IMR-90 (cell line): ENCODE data around the gene SLC7A4. TPM values are rescaled to one million over a fixed set of nuclear protein-coding genes. Genes with fewer than 3 reads are reported as not detected.

Experiments used
- ATAC-seq: fragments of 200-7000 bp; cut with Tn5 transposase; 2 replicates; pipeline ENCODE4 v1.9.1; 2020; ENCODE audit warnings: low read depth, mild to moderate bottlenecking, moderate library complexity
- BruUV-seq: library from RNA; stranded (reverse); fragments of 400-500 nt; replicated peaks from 2 replicates; lab custom pipeline; 2021; lab: Mats Ljungman, UMichigan
- CTCF ChIA-PET: fragments of 300-600 bp; formaldehyde crosslinking; extraction: SDS; loops from one replicate; lab custom pipeline; 2021; ENCODE audit warnings: antibody characterized with exemption; lab: Yijun Ruan, JAX
- POLR2A ChIA-PET: fragments of 300-600 bp; sonication (Branson Sonifier 250); formaldehyde crosslinking; loops from one replicate; lab custom pipeline; 2022; ENCODE audit warnings: antibody characterized with exemption; ENCODE audit not compliant: unreplicated experiment; lab: Charles Lee
- DNase-seq: peaks from one replicate; pipeline ENCODE4 v3.0.0; 2013
- H2AFZ ChIP-seq: replicated peaks from 2 replicates; pipeline ENCODE3; 2013; ENCODE audit warnings: low read length, mild to moderate bottlenecking; ENCODE audit not compliant: poor library complexity
- H2AK5ac ChIP-seq: 2 replicates; pipeline ENCODE4 v1.6.1; 2013; ENCODE audit warnings: low read depth, low read length, inconsistent platforms
- H2AK9ac ChIP-seq: replicated peaks from 2 replicates; pipeline ENCODE3; 2013; ENCODE audit warnings: mild to moderate bottlenecking, low read depth, low read length, moderate library complexity; ENCODE audit not compliant: poor library complexity
- H2BK120ac ChIP-seq: 2 replicates; pipeline ENCODE4 v1.6.1; 2013; ENCODE audit warnings: low read depth, low read length, inconsistent platforms
- H2BK15ac ChIP-seq: 3 replicates; pipeline ENCODE4 v1.6.1; 2013; ENCODE audit warnings: low read depth, low read length, inconsistent platforms
- H2BK20ac ChIP-seq: 2 replicates; pipeline ENCODE4 v1.6.1; 2013; ENCODE audit warnings: low read depth, mild to moderate bottlenecking, inconsistent platforms, low read length, moderate library complexity
- H2BK5ac ChIP-seq: 2 replicates; pipeline ENCODE4 v1.6.1; 2013; ENCODE audit warnings: mild to moderate bottlenecking, low read depth, low read length, inconsistent platforms; ENCODE audit not compliant: poor library complexity, severe bottlenecking
- H3K14ac ChIP-seq: replicated peaks from 2 replicates; pipeline ENCODE4 v1.6.1; 2013; ENCODE audit warnings: low read depth, low read length, inconsistent platforms
- H3K18ac ChIP-seq: 2 replicates; pipeline ENCODE4 v1.6.1; 2013; ENCODE audit warnings: low read depth, low read length, control low read depth
- H3K23ac ChIP-seq: 2 replicates; pipeline ENCODE4 v1.6.1; 2013; ENCODE audit warnings: low read depth, low read length, inconsistent platforms
- H3K27ac ChIP-seq: 2 replicates; pipeline ENCODE4 v1.5.1; 2013; ENCODE audit warnings: mild to moderate bottlenecking, control low read depth, low read length; ENCODE audit not compliant: insufficient read depth
- H3K27me3 ChIP-seq: 2 replicates; pipeline ENCODE4 v1.6.1; 2013; ENCODE audit warnings: low read length; ENCODE audit not compliant: control insufficient read depth, insufficient read depth
- H3K36me3 ChIP-seq: 2 replicates; pipeline ENCODE4 v1.6.1; 2013; ENCODE audit warnings: low read length, mixed read lengths; ENCODE audit not compliant: control insufficient read depth, insufficient read depth
- H3K4ac ChIP-seq: 2 replicates; pipeline ENCODE4 v1.6.1; 2013; ENCODE audit warnings: low read depth, low read length, inconsistent platforms
- H3K4me1 ChIP-seq: 2 replicates; pipeline ENCODE4 v1.6.1; 2013; ENCODE audit warnings: low read length, mixed read lengths; ENCODE audit not compliant: control insufficient read depth, insufficient read depth
- H3K4me2 ChIP-seq: 2 replicates; pipeline ENCODE4 v1.6.1; 2013; ENCODE audit warnings: low read depth, mild to moderate bottlenecking, control low read depth, low read length, moderate library complexity
- H3K4me3 ChIP-seq: 2 replicates; pipeline ENCODE4 v1.5.1; 2013; ENCODE audit warnings: low read depth, mild to moderate bottlenecking, control low read depth, low read length, moderate library complexity; ENCODE audit not compliant: insufficient read depth
- H3K56ac ChIP-seq: 2 replicates; pipeline ENCODE4 v1.6.1; 2013; ENCODE audit warnings: low read length, inconsistent platforms; ENCODE audit not compliant: insufficient read depth; ENCODE audit errors: extremely low read depth
- H3K79me1 ChIP-seq, 2 experiments: 2 replicates each; pipeline ENCODE4 v1.6.1; 2013; ENCODE audit warnings: low read length in 2 of 2, inconsistent platforms in 1 of 2, low read depth in 1 of 2
- H3K9ac ChIP-seq: 2 replicates; pipeline ENCODE4 v1.6.1; 2013; ENCODE audit warnings: low read depth, low read length, control low read depth
- H3K9me1 ChIP-seq: 2 replicates; pipeline ENCODE4 v1.6.1; 2013; ENCODE audit warnings: low read length, inconsistent platforms; ENCODE audit not compliant: insufficient read depth
- H3K9me3 ChIP-seq: 2 replicates; pipeline ENCODE4 v1.6.1; 2013; ENCODE audit warnings: low read length; ENCODE audit not compliant: control insufficient read depth, insufficient read depth
- H4K20me1 ChIP-seq: 2 replicates; pipeline ENCODE4 v1.6.1; 2013; ENCODE audit warnings: low read length, inconsistent platforms; ENCODE audit not compliant: insufficient read depth
- H4K5ac ChIP-seq: 2 replicates; pipeline ENCODE4 v1.6.1; 2013; ENCODE audit warnings: mild to moderate bottlenecking, low read depth, low read length, control low read depth
- H4K8ac ChIP-seq, 2 experiments: 2 replicates each; pipeline ENCODE4 v1.6.1; 2013; ENCODE audit warnings: low read depth in 2 of 2, low read length in 2 of 2, control low read depth in 1 of 2, inconsistent platforms in 1 of 2
- H4K91ac ChIP-seq: 2 replicates; pipeline ENCODE4 v1.6.1; 2013; ENCODE audit warnings: low read depth, low read length, inconsistent platforms; ENCODE audit not compliant: insufficient read depth
- BHLHE40 ChIP-seq: fragments of 150-350 bp; IDR thresholded peaks from 2 replicates; pipeline ENCODE4 v1.6.1; 2016; ENCODE audit warnings: mild to moderate bottlenecking, low read depth, low read length
- CEBPB ChIP-seq: IDR thresholded peaks from 2 replicates; pipeline ENCODE4 v1.6.1; 2012; ENCODE audit warnings: low read depth, low read length, improper control_type of control experiment
- CHD1 ChIP-seq: IDR thresholded peaks from 2 replicates; pipeline ENCODE4 v1.6.1; 2012; ENCODE audit warnings: low read depth, low read length, improper control_type of control experiment
- FOS ChIP-seq: fragments of 150-350 bp; IDR thresholded peaks from 2 replicates; pipeline ENCODE4 v1.6.1; 2016; ENCODE audit warnings: low read depth, low read length
- MAFK ChIP-seq: IDR thresholded peaks from 2 replicates; pipeline ENCODE4 v1.6.1; 2012; ENCODE audit warnings: low read depth, low read length, improper control_type of control experiment
- MAZ ChIP-seq: IDR thresholded peaks from 2 replicates; pipeline ENCODE4 v1.6.1; 2012; ENCODE audit warnings: low read depth, mild to moderate bottlenecking, low read length, improper control_type of control experiment, moderate library complexity, borderline replicate concordance
- MXI1 ChIP-seq: IDR thresholded peaks from 2 replicates; pipeline ENCODE4 v1.6.1; 2012; ENCODE audit warnings: low read depth, mild to moderate bottlenecking, low read length, moderate library complexity, borderline replicate concordance
- NFE2L2 ChIP-seq: fragments of 150-350 bp; IDR thresholded peaks from 2 replicates; pipeline ENCODE4 v1.6.1; 2016; ENCODE audit warnings: low read depth, mild to moderate bottlenecking, low read length
- POLR2A ChIP-seq: IDR thresholded peaks from 2 replicates; pipeline ENCODE4 v1.6.1; 2012; ENCODE audit warnings: mild to moderate bottlenecking, low read depth, low read length
- RAD21 ChIP-seq: IDR thresholded peaks from 2 replicates; pipeline ENCODE4 v1.6.1; 2012; ENCODE audit warnings: low read length, improper control_type of control experiment
- RCOR1 ChIP-seq: IDR thresholded peaks from 2 replicates; pipeline ENCODE4 v1.6.1; 2012; ENCODE audit warnings: mild to moderate bottlenecking, low read length, improper control_type of control experiment; ENCODE audit not compliant: insufficient replicate concordance
- SMC3 ChIP-seq: fragments of 150-350 bp; IDR thresholded peaks from 2 replicates; pipeline ENCODE4 v1.6.1; 2016; ENCODE audit warnings: low read depth, mild to moderate bottlenecking, antibody characterized with exemption, low read length, moderate library complexity
- WGBS, 2 experiments: methylation state at CpG; one replicate each; pipeline versions ENCODE4 v1.1.5 to v1.1.7; 2013; ENCODE audit warnings: missing lambda C conversion rate in 2 of 2; ENCODE audit not compliant: insufficient read length in 1 of 2; ENCODE audit errors: extremely low coverage in 2 of 2; 5-methylcytosine and 5-hydroxymethylcytosine counted together
- dilution Hi-C: fragments of 300-500 bp; cut with HindIII; formaldehyde crosslinking; loops from one replicate; pipeline ENCODE4 v1.14.3; 2018; ENCODE audit warnings: low sequenced_read_pairs; ENCODE audit not compliant: unreplicated experiment
- in situ Hi-C: fragments of 300-500 bp; cut with MboI; formaldehyde crosslinking; loops from 3 replicates; pipeline ENCODE4 v1.14.3; 2019; ENCODE audit warnings: low sequenced_read_pairs, inconsistent platforms, mixed read lengths
- intact Hi-C: fragments of 100-400 bp; cut with micrococcal nuclease; formaldehyde crosslinking; loops from 2 replicates; pipeline ENCODE4 v1.10.0; 2022
- polyA plus RNA-seq, 3 experiments: library from polyadenylated mRNA; depleted of rRNA; stranded (reverse); fragments of >200 nt; gene quantifications; 2 replicates each; pipeline ENCODE4 v1.2.3, GENCODE V29; 2012; ENCODE audit warnings: low replicate concordance in 1 of 3
- total RNA-seq: library from RNA; depleted of rRNA; stranded (reverse); fragments of >200 nt; gene quantifications from 2 replicates; pipeline ENCODE4 v1.2.3, GENCODE V29; 2012
- TF ChIP-seq, protein P1 (sequence below): conservative IDR thresholded peaks from 2 replicates; pipeline ENCODE4 v1.5.1; 2012; ENCODE audit warnings: mild to moderate bottlenecking, low read depth, low read length, improper control_type of control experiment
- TF ChIP-seq, protein P2 (sequence below): fragments of 150-350 bp; IDR thresholded peaks from 2 replicates; pipeline ENCODE4 v1.6.1; 2017; ENCODE audit warnings: mild to moderate bottlenecking, antibody characterized with exemption, low read length, low read depth
- TF ChIP-seq, protein P3 (sequence below): fragments of 150-350 bp; IDR thresholded peaks from 2 replicates; pipeline ENCODE4 v1.6.1; 2016; ENCODE audit warnings: low read depth, mild to moderate bottlenecking, low read length, moderate library complexity, borderline replicate concordance

Gene SLC7A4
- total and polyA plus RNA-seq, 2 of the 4 experiments (the other 2 are of a cell fraction), result 0.03 TPM; not detected in 1

DNA sequence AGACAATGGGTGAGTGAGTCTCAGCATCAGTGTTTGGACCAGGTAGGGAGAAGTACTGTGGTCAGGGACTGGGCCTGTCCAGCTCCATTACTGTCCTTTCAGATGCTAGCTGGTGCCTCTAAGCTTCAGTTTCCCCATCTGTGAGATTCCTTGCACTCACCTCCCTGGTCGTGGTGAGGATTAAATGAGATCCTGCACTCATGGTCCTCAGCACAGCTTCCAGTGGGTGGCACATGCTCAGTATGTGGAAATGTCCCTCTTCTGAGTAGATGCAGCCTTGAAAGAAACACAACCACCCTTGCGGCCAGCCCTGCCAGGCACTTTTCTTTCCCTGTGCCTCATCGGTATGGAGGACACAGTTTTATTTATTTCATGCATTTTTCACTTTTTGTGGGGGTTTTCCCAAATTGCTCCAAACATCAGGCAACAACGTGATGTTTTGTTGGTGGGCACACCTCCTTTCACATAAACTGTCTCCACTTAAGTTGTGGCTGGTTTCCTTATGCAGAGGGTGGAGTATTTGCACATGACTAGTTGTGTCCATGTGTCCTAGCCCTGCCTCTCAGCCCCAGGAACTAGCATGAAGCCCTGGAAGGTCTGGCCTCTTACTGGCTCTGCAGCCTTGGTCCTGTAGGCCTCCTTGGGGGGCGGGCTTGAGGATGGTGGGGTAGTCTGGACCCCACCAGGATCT is 49.1 kb downstream of the SLC7A4 start:
- no peaks in the 10 kb centered on the region for H4K20me1 ChIP-seq
- no TSS peak for BruUV-seq
- peak overlapping the region; percentile 93 for H3K9ac ChIP-seq
- H2BK5ac ChIP-seq, result no peak overlapping the region
- H2AFZ ChIP-seq, result peak overlapping the region; percentile 99
- no peak overlapping the region for H2BK20ac ChIP-seq
- no peak overlapping the region for H2BK120ac ChIP-seq
- intact Hi-C loops (loop anchor here (2.0 kb wide), 1 partner anchor 98 kb away; no protein-coding TSS in a partner anchor), in situ Hi-C loops (no loop called here), dilution Hi-C loops (no loop called here)
- H3K4me1 ChIP-seq, result peaks cover 11% of the 10 kb centered on the region
- H3K27me3 ChIP-seq, result no peaks in the 10 kb centered on the region
- H2BK15ac ChIP-seq, result no peak overlapping the region
- peaks cover 25 to 48% of the 10 kb centered on the region in 2 experiments for H3K79me1 ChIP-seq
- no CpG with 5 or more reads among the region's 5 CpGs for WGBS, 2 experiments
- ATAC-seq (no peak), DNase-seq (peak; percentile 18)
- peak overlapping the region; percentile 89 for H2AK5ac ChIP-seq
- peak overlapping the region; percentile 75 for H3K27ac ChIP-seq
- no peak overlapping the region for H3K18ac ChIP-seq
- H3K9me3 ChIP-seq, result peaks cover 9% of the 10 kb centered on the region
- peak overlapping the region; percentile 98 for H2AK9ac ChIP-seq
- H3K4me3 ChIP-seq, result peak overlapping the region; percentile 87
- peak overlapping the region; percentile 85 to 96; a peak in 3 of 4 replicates for H4K8ac ChIP-seq
- peaks cover 24% of the 10 kb centered on the region for H3K36me3 ChIP-seq
- peak overlapping the region; percentile 84 for H3K23ac ChIP-seq
- H3K4ac ChIP-seq, result peak overlapping the region; percentile 88
- peaks cover 28% of the 10 kb centered on the region for H3K9me1 ChIP-seq
- H4K5ac ChIP-seq, result peak overlapping the region; percentile 48; the same call in 1 of the 2 replicates
- no peak for TF ChIP-seq BHLHE40
- no peak for TF ChIP-seq FOS
- no peak for TF ChIP-seq MAFK
- TF ChIP-seq, protein P1, sequence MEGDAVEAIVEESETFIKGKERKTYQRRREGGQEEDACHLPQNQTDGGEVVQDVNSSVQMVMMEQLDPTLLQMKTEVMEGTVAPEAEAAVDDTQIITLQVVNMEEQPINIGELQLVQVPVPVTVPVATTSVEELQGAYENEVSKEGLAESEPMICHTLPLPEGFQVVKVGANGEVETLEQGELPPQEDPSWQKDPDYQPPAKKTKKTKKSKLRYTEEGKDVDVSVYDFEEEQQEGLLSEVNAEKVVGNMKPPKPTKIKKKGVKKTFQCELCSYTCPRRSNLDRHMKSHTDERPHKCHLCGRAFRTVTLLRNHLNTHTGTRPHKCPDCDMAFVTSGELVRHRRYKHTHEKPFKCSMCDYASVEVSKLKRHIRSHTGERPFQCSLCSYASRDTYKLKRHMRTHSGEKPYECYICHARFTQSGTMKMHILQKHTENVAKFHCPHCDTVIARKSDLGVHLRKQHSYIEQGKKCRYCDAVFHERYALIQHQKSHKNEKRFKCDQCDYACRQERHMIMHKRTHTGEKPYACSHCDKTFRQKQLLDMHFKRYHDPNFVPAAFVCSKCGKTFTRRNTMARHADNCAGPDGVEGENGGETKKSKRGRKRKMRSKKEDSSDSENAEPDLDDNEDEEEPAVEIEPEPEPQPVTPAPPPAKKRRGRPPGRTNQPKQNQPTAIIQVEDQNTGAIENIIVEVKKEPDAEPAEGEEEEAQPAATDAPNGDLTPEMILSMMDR, result no peak
- no peak for TF ChIP-seq SMC3
- TF ChIP-seq POLR2A, result no peak
- no peak for TF ChIP-seq NFE2L2
- TF ChIP-seq CEBPB, result no peak
- no peak for TF ChIP-seq CHD1
- TF ChIP-seq MAZ, result no peak
- TF ChIP-seq RAD21, result no peak
- TF ChIP-seq RCOR1, result no peak
- TF ChIP-seq, protein P2, sequence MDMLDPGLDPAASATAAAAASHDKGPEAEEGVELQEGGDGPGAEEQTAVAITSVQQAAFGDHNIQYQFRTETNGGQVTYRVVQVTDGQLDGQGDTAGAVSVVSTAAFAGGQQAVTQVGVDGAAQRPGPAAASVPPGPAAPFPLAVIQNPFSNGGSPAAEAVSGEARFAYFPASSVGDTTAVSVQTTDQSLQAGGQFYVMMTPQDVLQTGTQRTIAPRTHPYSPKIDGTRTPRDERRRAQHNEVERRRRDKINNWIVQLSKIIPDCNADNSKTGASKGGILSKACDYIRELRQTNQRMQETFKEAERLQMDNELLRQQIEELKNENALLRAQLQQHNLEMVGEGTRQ, result no peak
- TF ChIP-seq MXI1, result no peak
- TF ChIP-seq, protein P3, sequence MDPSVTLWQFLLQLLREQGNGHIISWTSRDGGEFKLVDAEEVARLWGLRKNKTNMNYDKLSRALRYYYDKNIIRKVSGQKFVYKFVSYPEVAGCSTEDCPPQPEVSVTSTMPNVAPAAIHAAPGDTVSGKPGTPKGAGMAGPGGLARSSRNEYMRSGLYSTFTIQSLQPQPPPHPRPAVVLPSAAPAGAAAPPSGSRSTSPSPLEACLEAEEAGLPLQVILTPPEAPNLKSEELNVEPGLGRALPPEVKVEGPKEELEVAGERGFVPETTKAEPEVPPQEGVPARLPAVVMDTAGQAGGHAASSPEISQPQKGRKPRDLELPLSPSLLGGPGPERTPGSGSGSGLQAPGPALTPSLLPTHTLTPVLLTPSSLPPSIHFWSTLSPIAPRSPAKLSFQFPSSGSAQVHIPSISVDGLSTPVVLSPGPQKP, result no peak
- H3K56ac ChIP-seq, result 0 out of 2 replicates have a peak overlapping the region, but pooled peaks have one; percentile 73
- ChIA-PET CTCF (no interaction called here), POLR2A (no interaction called here)
- peak overlapping the region; percentile 84; the same call in 1 of the 2 replicates for H4K91ac ChIP-seq
- H3K4me2 ChIP-seq, result peak overlapping the region; percentile 89
- peak overlapping the region; percentile 66 for H3K14ac ChIP-seq
